Keratinocyte (primary cell): ENCODE measurements around the gene SPATA4. TPM values are rescaled to one million over a fixed set of nuclear protein-coding genes. Genes with fewer than 3 reads are reported as not detected.

Source experiments
- DNase-seq: peaks from one replicate; pipeline ENCODE4 v3.0.0-alpha.2; 2011; ENCODE audit warnings: low read depth, missing footprints, low spot score
- FAIRE-seq: peaks from 2 replicates; lab custom pipeline; 2011; peaks lifted over from hg19 to GRCh38; lab: Jason Lieb, UNC
- H2AFZ ChIP-seq: 2 replicates; pipeline ENCODE4 v1.6.0; 2012; ENCODE audit warnings: low read length, control low read depth, inconsistent platforms; ENCODE audit not compliant: control insufficient read depth
- H3K27ac ChIP-seq: 2 replicates; pipeline ENCODE4 v1.5.1; 2011; ENCODE audit warnings: low read length; ENCODE audit not compliant: control insufficient read depth, insufficient read depth
- H3K27me3 ChIP-seq: 3 replicates; pipeline ENCODE4 v1.6.0; 2011; ENCODE audit warnings: low read length; ENCODE audit not compliant: control insufficient read depth, insufficient read depth; ENCODE audit errors: extremely low read depth
- H3K36me3 ChIP-seq, 2 experiments: 2 replicates in 1 of 2; 3 replicates in 1 of 2; pipeline ENCODE4 v1.5.1; 2011; ENCODE audit warnings: low read length in 2 of 2, mild to moderate bottlenecking in 1 of 2; ENCODE audit not compliant: control insufficient read depth in 2 of 2, insufficient read depth in 2 of 2; ENCODE audit errors: extremely low read depth in 1 of 2
- H3K4me1 ChIP-seq: 3 replicates; pipeline ENCODE4 v1.5.1; 2011; ENCODE audit warnings: low read length; ENCODE audit not compliant: control insufficient read depth, insufficient read depth; ENCODE audit errors: extremely low read depth
- H3K4me2 ChIP-seq: 3 replicates; pipeline ENCODE4 v1.6.0; 2011; ENCODE audit warnings: low read depth, low read length; ENCODE audit not compliant: control insufficient read depth, insufficient read depth; ENCODE audit errors: extremely low read depth
- H3K4me3 ChIP-seq, 3 experiments: fragments of 200-600 bp in 1 of 3; sonication (generic) in 1 of 3; 2 replicates in 2 of 3; 3 replicates in 1 of 3; pipeline ENCODE4 v1.5.1; 2011 to 2016; ENCODE audit warnings: low read length in 3 of 3, mild to moderate bottlenecking in 3 of 3, control low read depth in 2 of 3, inconsistent platforms in 1 of 3, low read depth in 1 of 3, mixed read lengths in 1 of 3, mixed run types in 1 of 3, moderate library complexity in 1 of 3; ENCODE audit not compliant: control insufficient read depth in 2 of 3, insufficient read depth in 2 of 3; ENCODE audit errors: extremely low read depth in 1 of 3
- H3K79me2 ChIP-seq: 2 replicates; pipeline ENCODE4 v1.6.0; 2012; ENCODE audit warnings: low read length; ENCODE audit not compliant: control insufficient read depth, insufficient read depth
- H3K9ac ChIP-seq: 3 replicates; pipeline ENCODE4 v1.6.0; 2011; ENCODE audit warnings: low read length; ENCODE audit not compliant: control insufficient read depth, insufficient read depth; ENCODE audit errors: extremely low read depth
- H3K9me1 ChIP-seq: 3 replicates; pipeline ENCODE4 v1.6.0; 2011; ENCODE audit warnings: low read length; ENCODE audit not compliant: control insufficient read depth, insufficient read depth; ENCODE audit errors: extremely low read depth
- H3K9me3 ChIP-seq: 2 replicates; pipeline ENCODE4 v1.5.1; 2012; ENCODE audit warnings: low read depth, low read length; ENCODE audit not compliant: control insufficient read depth
- H4K20me1 ChIP-seq: 3 replicates; pipeline ENCODE4 v1.6.0; 2011; ENCODE audit warnings: low read length; ENCODE audit not compliant: control insufficient read depth, insufficient read depth; ENCODE audit errors: extremely low read depth
- CTCF ChIP-seq, 3 experiments: IDR thresholded peaks in 1 of 3; conservative IDR thresholded peaks in 1 of 3; optimal IDR thresholded peaks in 1 of 3; 2 replicates in 2 of 3; 3 replicates in 1 of 3; pipeline versions ENCODE3 to v1.5.1; 2011; ENCODE audit warnings: low read length in 3 of 3, mild to moderate bottlenecking in 3 of 3, moderate library complexity in 2 of 3, control low read depth in 1 of 3, inconsistent platforms in 1 of 3; ENCODE audit not compliant: insufficient read depth in 2 of 3; ENCODE audit errors: extremely low read depth in 1 of 3
- EZH2 ChIP-seq: IDR thresholded peaks from one replicate; pipeline ENCODE4 v1.6.1; 2012; ENCODE audit warnings: inconsistent platforms, mild to moderate bottlenecking, low read length, moderate library complexity
- dilution Hi-C: fragments of 300-500 bp; cut with MboI; formaldehyde crosslinking; loops from one replicate; pipeline ENCODE4 v1.7.0; 2020; ENCODE audit warnings: low sequenced_read_pairs; ENCODE audit not compliant: extremely low pct_ligation_motif_present
- polyA plus RNA-seq, 5 experiments: library from polyadenylated mRNA; depleted of rRNA in 3 of 5; stranded (reverse) in 3 of 5; stranded (forward) in 1 of 5; unstranded in 1 of 5; fragments of >200 nt; gene quantifications; 1 replicate in 1 of 5; 2 replicates in 3 of 5; 3 replicates in 1 of 5; pipeline versions ENCODE4 v1.2.1 to v1.2.3, GENCODE V29; 2011 to 2012; ENCODE audit warnings: missing spikeins in 2 of 5, low read depth in 1 of 5, low replicate concordance in 1 of 5

The SPATA4 gene
- polyA plus RNA-seq, 1 donor (not counting 4 experiments of a cell fraction or from before 2014, with no cell fraction given): 0.12 TPM

GRCh38 chr4:176205299-176205698 lies 9.9 kb upstream of the SPATA4 start:
- Histone ChIP-seq H3K4me1 (no peaks in the 10 kb centered on the region), H3K4me3 (no peak overlapping the region), H4K20me1 (no peaks in the 10 kb centered on the region), H3K27me3 (peaks cover 11% of the 10 kb centered on the region), H3K9me3 (no peaks in the 10 kb centered on the region), H3K9ac (no peak overlapping the region), H3K79me2 (no peaks in the 10 kb centered on the region), H2AFZ (no peak overlapping the region), H3K9me1 (no peaks in the 10 kb centered on the region), H3K4me2 (no peak overlapping the region), H3K27ac (no peak overlapping the region), H3K36me3 (no peaks in the 10 kb centered on the region)
- no peak for DNase-seq
- TF ChIP-seq EZH2: no peak
- no peak for TF ChIP-seq CTCF (optimal IDR thresholded peaks at IDR 0.05 in 1 of 3, IDR thresholded peaks at IDR 0.05 in 1 of 3, conservative IDR thresholded peaks at IDR 0.05 in 1 of 3; ENCODE audit: extremely low read depth in 1 of 3, insufficient read depth in 2 of 3, low read length in 3 of 3)
- dilution Hi-C loops: no loop called here
- no peak for FAIRE-seq

- H3K4me2 ChIP-seq: no peak overlapping the region
- TF ChIP-seq CTCF (optimal IDR thresholded peaks at IDR 0.05 in 1 of 3, IDR thresholded peaks at IDR 0.05 in 1 of 3, conservative IDR thresholded peaks at IDR 0.05 in 1 of 3; ENCODE audit: extremely low read depth in 1 of 3, insufficient read depth in 2 of 3, low read length in 3 of 3) (no peak), EZH2 (no peak)
- H3K9me1 ChIP-seq: no peaks in the 10 kb centered on the region
- H2AFZ ChIP-seq: no peak overlapping the region
- no peak overlapping the region for H3K4me3 ChIP-seq
- FAIRE-seq (no peak), DNase-seq (no peak)
- H3K27me3 ChIP-seq: no peaks in the 10 kb centered on the region
- H3K36me3 ChIP-seq: no peaks in the 10 kb centered on the region
- H3K79me2 ChIP-seq: no peaks in the 10 kb centered on the region
- dilution Hi-C loops: no loop called here
- H4K20me1 ChIP-seq: no peaks in the 10 kb centered on the region
- H3K4me1 ChIP-seq: peaks cover 21% of the 10 kb centered on the region
- no peaks in the 10 kb centered on the region for H3K9me3 ChIP-seq
- no peak overlapping the region for H3K27ac ChIP-seq
- H3K9ac ChIP-seq: no peak overlapping the region
Measured at GRCh38 chr4:176198316-176198903, 3.0 kb upstream of the SPATA4 start.
